ENCODE data around the gene JAK2. TPM values are rescaled to one million over a fixed set of nuclear protein-coding genes. Genes with fewer than 3 reads are reported as not detected.

Gene JAK2
- polyA plus RNA-seq, 1 donor (not counting 4 experiments of a cell fraction or from before 2014, with no cell fraction given): 5.4 TPM

GRCh38 chr9:5140151-5140550, 155.1 kb downstream of the JAK2 start:
- H3K79me2 ChIP-seq (ENCODE audit: control insufficient read depth, insufficient read depth, low read length): no peaks in the 10 kb centered on the region
- FAIRE-seq (no peak), DNase-seq (ENCODE audit: low read depth, low spot score) (no peak)
- H3K9me1 ChIP-seq (ENCODE audit: control insufficient read depth, extremely low read depth, insufficient read depth, low read length): no peaks in the 10 kb centered on the region
- H3K9ac ChIP-seq (ENCODE audit: control insufficient read depth, extremely low read depth, insufficient read depth, low read length): no peak overlapping the region
- H2AFZ ChIP-seq (ENCODE audit: control insufficient read depth, low read length): no peak overlapping the region
- H4K20me1 ChIP-seq (ENCODE audit: control insufficient read depth, extremely low read depth, insufficient read depth, low read length): no peaks in the 10 kb centered on the region
- H3K4me2 ChIP-seq (ENCODE audit: control insufficient read depth, extremely low read depth, insufficient read depth, low read depth, low read length): no peak overlapping the region
- H3K9me3 ChIP-seq (ENCODE audit: control insufficient read depth, low read depth, low read length): no peaks in the 10 kb centered on the region
- dilution Hi-C loops (cut with MboI; ENCODE audit: extremely low pct_ligation_motif_present, low sequenced_read_pairs): no loop called here
- no peaks in the 10 kb centered on the region for H3K27me3 ChIP-seq (ENCODE audit: control insufficient read depth, extremely low read depth, insufficient read depth, low read length)
- no peaks in the 10 kb centered on the region for H3K36me3 ChIP-seq (ENCODE audit: control insufficient read depth in 2 of 2, extremely low read depth in 1 of 2, insufficient read depth in 2 of 2, low read length in 2 of 2)
- no peak overlapping the region for H3K27ac ChIP-seq (ENCODE audit: control insufficient read depth, insufficient read depth, low read length)
- no peak overlapping the region for H3K4me3 ChIP-seq (ENCODE audit: control insufficient read depth in 2 of 3, extremely low read depth in 1 of 3, insufficient read depth in 2 of 3, low read depth in 1 of 3, low read length in 3 of 3)
- no peak for TF ChIP-seq EZH2 (IDR thresholded peaks at IDR 0.05; ENCODE audit: low read length)
- no peak for TF ChIP-seq CTCF (optimal IDR thresholded peaks at IDR 0.05 in 1 of 3, IDR thresholded peaks at IDR 0.05 in 1 of 3, conservative IDR thresholded peaks at IDR 0.05 in 1 of 3; ENCODE audit: extremely low read depth in 1 of 3, insufficient read depth in 2 of 3, low read length in 3 of 3)
- no peaks in the 10 kb centered on the region for H3K4me1 ChIP-seq (ENCODE audit: control insufficient read depth, extremely low read depth, insufficient read depth, low read length)

- no peaks in the 10 kb centered on the region for H3K36me3 ChIP-seq (ENCODE audit: control insufficient read depth in 2 of 2, extremely low read depth in 1 of 2, insufficient read depth in 2 of 2, low read length in 2 of 2)
- H3K4me2 ChIP-seq (ENCODE audit: control insufficient read depth, extremely low read depth, insufficient read depth, low read depth, low read length): no peak overlapping the region
- dilution Hi-C loops (cut with MboI; ENCODE audit: extremely low pct_ligation_motif_present, low sequenced_read_pairs): no loop called here
- FAIRE-seq (no peak), DNase-seq (ENCODE audit: low read depth, low spot score) (no peak)
- TF ChIP-seq EZH2 (IDR thresholded peaks at IDR 0.05; ENCODE audit: low read length) (no peak), CTCF (optimal IDR thresholded peaks at IDR 0.05 in 1 of 3, IDR thresholded peaks at IDR 0.05 in 1 of 3, conservative IDR thresholded peaks at IDR 0.05 in 1 of 3; ENCODE audit: extremely low read depth in 1 of 3, insufficient read depth in 2 of 3, low read length in 3 of 3) (no peak)
- H3K27me3 ChIP-seq (ENCODE audit: control insufficient read depth, extremely low read depth, insufficient read depth, low read length): no peaks in the 10 kb centered on the region
- H3K79me2 ChIP-seq (ENCODE audit: control insufficient read depth, insufficient read depth, low read length): no peaks in the 10 kb centered on the region
- H3K4me3 ChIP-seq (ENCODE audit: control insufficient read depth in 2 of 3, extremely low read depth in 1 of 3, insufficient read depth in 2 of 3, low read depth in 1 of 3, low read length in 3 of 3): no peak overlapping the region
- no peaks in the 10 kb centered on the region for H4K20me1 ChIP-seq (ENCODE audit: control insufficient read depth, extremely low read depth, insufficient read depth, low read length)
- H2AFZ ChIP-seq (ENCODE audit: control insufficient read depth, low read length): no peak overlapping the region
- H3K9ac ChIP-seq (ENCODE audit: control insufficient read depth, extremely low read depth, insufficient read depth, low read length): no peak overlapping the region
- no peaks in the 10 kb centered on the region for H3K4me1 ChIP-seq (ENCODE audit: control insufficient read depth, extremely low read depth, insufficient read depth, low read length)
- no peaks in the 10 kb centered on the region for H3K9me3 ChIP-seq (ENCODE audit: control insufficient read depth, low read depth, low read length)
- H3K27ac ChIP-seq (ENCODE audit: control insufficient read depth, insufficient read depth, low read length): no peak overlapping the region
- no peaks in the 10 kb centered on the region for H3K9me1 ChIP-seq (ENCODE audit: control insufficient read depth, extremely low read depth, insufficient read depth, low read length)
Measured at GRCh38 chr9:5144217-5144616, 159.1 kb downstream of the JAK2 start.

All from keratinocyte (primary cell).